HL-60/S4 treated with retinoic acid at 250 ng/mL for 4 days and 3 days (cell line): ENCODE data around the gene TSPAN14.
"Not testable (repeated sequence)": the region's sequence is repeated elsewhere in the genome, so short reads cannot be mapped to it uniquely, and the experiment has no call there.

Experiments
- in situ Hi-C: fragments of 300-500 bp; cut with MboI; formaldehyde crosslinking; loops from 2 replicates; pipeline ENCODE4 v1.7.0; 2022; ENCODE audit warnings: low sequenced_read_pairs

The TSPAN14 gene

GRCh38 chr10:80518143-80518806 is 64.2 kb downstream of the TSPAN14 start:
- in situ Hi-C loops, result no loop called here

- in situ Hi-C loops, result no loop called here
These were observed 64.8 kb downstream of the TSPAN14 start for GRCh38 chr10:80518807-80519360.

GRCh38 chr10:80519936-80520650 is 66.0 kb downstream of the TSPAN14 start:
- in situ Hi-C loops, result no loop called here

- in situ Hi-C loops, result no loop called here
These were observed 66.8 kb downstream of the TSPAN14 start for GRCh38 chr10:80520661-80521470.

GRCh38 chr10:80522756-80523363 is 68.8 kb downstream of the TSPAN14 start:
- in situ Hi-C loops, result no loop called here

GRCh38 chr10:80523773-80524172 is 69.7 kb downstream of the TSPAN14 start:
- in situ Hi-C loops, result no loop called here

GRCh38 chr10:80524190-80524909 is 70.2 kb downstream of the TSPAN14 start:
- in situ Hi-C loops, result no loop called here

GRCh38 chr10:80526218-80526617 is 72.1 kb downstream of the TSPAN14 start:
- in situ Hi-C loops, result no loop called here

- in situ Hi-C loops, result no loop called here
These were observed 72.6 kb downstream of the TSPAN14 start for GRCh38 chr10:80526742-80527141.

- in situ Hi-C loops, result no loop called here
These were observed 74.1 kb downstream of the TSPAN14 start for GRCh38 chr10:80528185-80528700.

GRCh38 chr10:80528901-80529300 is 74.8 kb downstream of the TSPAN14 start:
- in situ Hi-C loops, result no loop called here

GRCh38 chr10:80529604-80530003 is 75.5 kb downstream of the TSPAN14 start:
- in situ Hi-C loops, result no loop called here

- in situ Hi-C loops, result no loop called here
These were observed 76.1 kb downstream of the TSPAN14 start for GRCh38 chr10:80530251-80530650.

- in situ Hi-C loops, result no loop called here
These were observed 76.7 kb downstream of the TSPAN14 start for GRCh38 chr10:80530816-80531215.

- in situ Hi-C loops, result no loop called here
These were observed 78.5 kb downstream of the TSPAN14 start for GRCh38 chr10:80532571-80532970.

GRCh38 chr10:80534059-80534458 is 79.9 kb downstream of the TSPAN14 start:
- in situ Hi-C loops, result not testable (repeated sequence)

- in situ Hi-C loops, result not testable (repeated sequence)
These were observed 80.5 kb downstream of the TSPAN14 start for GRCh38 chr10:80534646-80535045.

- in situ Hi-C loops, result no loop called here
These were observed 81.7 kb downstream of the TSPAN14 start for GRCh38 chr10:80535671-80536360.

- in situ Hi-C loops, result no loop called here
These were observed 82.3 kb downstream of the TSPAN14 start for GRCh38 chr10:80536361-80536835.
